Nephron (organoid): ENCODE measurements around the gene PAQR8.
A peak's percentile ranks its signal among the peaks of the same experiment; 100 is the strongest.

Experiments used
- H3K27ac Mint-ChIP-seq, 3 experiments: 2 replicates each; pipeline ENCODE4 v1.8.0; 2020; ENCODE audit warnings: mixed read lengths in 3 of 3, mild to moderate bottlenecking in 2 of 3, moderate library complexity in 1 of 3
- H3K27me3 Mint-ChIP-seq: 2 replicates; pipeline ENCODE4 v1.8.0; 2021; ENCODE audit warnings: low read depth, mild to moderate bottlenecking, moderate library complexity, mixed read lengths
- H3K36me3 Mint-ChIP-seq: 2 replicates; pipeline ENCODE4 v1.8.0; 2020; ENCODE audit warnings: low read depth, mixed read lengths
- H3K4me1 Mint-ChIP-seq: 2 replicates; pipeline ENCODE4 v1.8.0; 2020; ENCODE audit warnings: mixed read lengths
- H3K4me3 Mint-ChIP-seq, 3 experiments: 2 replicates each; pipeline ENCODE4 v1.8.0; 2020; ENCODE audit warnings: mild to moderate bottlenecking in 3 of 3, mixed read lengths in 3 of 3, moderate library complexity in 2 of 3
- H3K9me3 Mint-ChIP-seq: 2 replicates; pipeline ENCODE4 v1.8.0; 2020; ENCODE audit warnings: mixed read lengths
- CTCF ChIP-seq, 3 experiments: fragments of 200-600 bp; sonication (generic); IDR thresholded peaks; one replicate each; pipeline ENCODE4 v1.5.0; 2021; ENCODE audit warnings: antibody characterized with exemption in 3 of 3; ENCODE audit not compliant: unreplicated experiment in 3 of 3

The PAQR8 gene

DNA sequence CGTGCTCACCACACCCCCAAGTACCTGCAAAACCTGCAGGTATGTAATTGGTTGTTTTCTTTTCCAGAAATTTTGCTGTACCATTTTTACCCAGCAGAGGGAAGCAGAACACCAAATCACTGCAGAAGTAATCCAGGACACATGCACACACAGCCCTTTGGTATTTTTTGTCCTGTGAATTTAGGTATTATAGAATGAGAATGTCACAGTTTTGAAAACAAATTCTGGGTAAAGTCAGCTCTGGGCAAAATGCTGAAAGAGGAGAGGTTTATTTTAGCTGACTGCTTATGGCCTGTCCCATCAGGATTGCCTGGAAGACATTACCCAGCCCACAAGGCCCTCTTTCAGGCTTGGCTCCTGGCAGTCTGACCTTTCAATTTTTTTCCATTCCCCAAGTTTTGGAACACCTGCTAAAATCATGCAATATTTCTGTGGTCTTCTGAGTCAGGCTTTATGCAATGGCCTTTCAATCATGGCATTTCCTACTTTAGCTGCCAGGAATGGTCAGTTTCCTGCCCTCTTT lies 54.7 kb downstream of the PAQR8 start:
- H3K27me3 Mint-ChIP-seq = no peaks in the 10 kb centered on the region
- H3K4me1 Mint-ChIP-seq = peaks cover 19% of the 10 kb centered on the region
- TF ChIP-seq CTCF (IDR thresholded peaks at IDR 0.05; ENCODE audit: unreplicated experiment in 3 of 3) = peak; percentile 73 to 84 (median 82)
- H3K27ac Mint-ChIP-seq = peak overlapping the region in 2 of 3 experiments; percentile 13 to 30
- no peaks in the 10 kb centered on the region for H3K9me3 Mint-ChIP-seq
- H3K4me3 Mint-ChIP-seq = peak overlapping the region in 2 of 3 experiments; percentile 24 to 39
- H3K36me3 Mint-ChIP-seq = no peaks in the 10 kb centered on the region

GRCh38 chr6:52417675-52418111 lies 55.7 kb downstream of the PAQR8 start:
- Mint-ChIP-seq H3K4me3 (peak overlapping the region; percentile 26 to 66 (median 66)), H3K27ac (peak overlapping the region; percentile 5 to 72 (median 36)), H3K27me3 (no peaks in the 10 kb centered on the region), H3K9me3 (no peaks in the 10 kb centered on the region), H3K36me3 (no peaks in the 10 kb centered on the region), H3K4me1 (peaks cover 19% of the 10 kb centered on the region)
- TF ChIP-seq CTCF (IDR thresholded peaks at IDR 0.05; ENCODE audit: unreplicated experiment in 3 of 3) = no peak

DNA sequence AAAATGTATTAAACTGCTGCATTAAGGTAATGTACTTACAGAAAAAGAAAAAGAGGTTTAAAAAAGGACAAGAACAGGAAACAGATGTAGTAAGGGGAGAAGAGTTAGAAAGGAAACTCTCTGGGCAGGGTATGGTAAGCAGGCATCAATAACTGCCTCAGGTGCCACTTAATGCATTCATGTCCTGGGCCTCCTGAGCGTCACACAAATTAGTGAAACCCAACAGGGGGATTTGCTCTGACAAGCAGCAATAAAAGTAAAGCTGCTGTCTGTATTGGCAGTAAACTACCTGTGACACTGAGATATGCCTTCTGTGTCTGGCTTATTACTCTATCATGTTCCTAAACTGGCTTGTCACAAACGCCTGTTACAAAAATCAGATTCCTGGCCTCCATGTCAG lies 56.7 kb downstream of the PAQR8 start:
- Mint-ChIP-seq H3K4me3 (peak overlapping the region in 2 of 3 experiments; percentile 38 to 52), H3K4me1 (peaks cover 25% of the 10 kb centered on the region), H3K36me3 (no peaks in the 10 kb centered on the region), H3K9me3 (no peaks in the 10 kb centered on the region), H3K27me3 (no peaks in the 10 kb centered on the region), H3K27ac (no peak overlapping the region)
- TF ChIP-seq CTCF (IDR thresholded peaks at IDR 0.05; ENCODE audit: unreplicated experiment in 3 of 3) = no peak

DNA sequence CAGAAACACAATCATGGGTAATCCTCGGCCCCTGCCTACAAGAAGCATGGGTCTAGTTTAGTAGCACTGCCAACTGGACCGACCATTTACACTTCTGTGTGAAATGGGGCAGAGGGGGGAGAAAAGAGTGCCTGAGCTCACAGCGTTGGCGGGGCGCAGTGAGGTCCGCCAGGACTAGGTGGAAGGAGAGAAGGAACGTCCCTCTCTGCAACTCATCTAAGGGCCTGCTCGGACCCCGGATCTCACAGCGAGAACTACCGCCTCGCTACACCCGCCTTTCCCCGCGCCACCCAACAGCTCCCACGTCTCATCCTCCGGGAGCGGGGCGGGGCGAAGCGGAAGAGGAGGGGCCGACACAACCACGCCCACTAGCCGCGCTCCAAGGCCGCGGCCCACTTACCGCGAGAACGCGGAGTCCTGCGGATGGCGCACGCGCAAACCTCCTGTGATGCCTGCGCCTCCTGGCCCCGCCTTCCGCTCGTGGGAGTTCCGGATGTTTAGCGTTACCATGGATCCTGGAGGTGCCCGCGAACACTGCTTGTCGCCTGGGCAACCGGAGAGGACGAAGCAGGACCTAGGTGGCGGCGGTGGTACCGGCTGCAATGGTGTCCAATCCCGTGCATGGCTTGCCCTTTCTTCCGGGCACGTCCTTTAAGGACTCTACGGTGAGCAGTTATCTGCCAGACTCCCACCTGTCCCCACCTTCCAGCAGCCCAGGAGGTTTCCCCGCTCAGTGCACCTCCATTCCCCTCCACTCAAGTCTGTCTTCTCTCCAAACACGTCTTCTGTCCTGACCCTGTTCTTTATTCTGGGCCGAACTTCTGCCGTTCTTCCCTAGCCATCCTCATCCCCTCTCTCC lies 58.1 kb downstream of the PAQR8 start, which contains the start of gene EFHC1:
TSS of gene EFHC1 (plus strand) at position 534 of the 859 bp plus-strand sequence. CDS start at position 603, 69 bp downstream.
- H3K4me3 Mint-ChIP-seq = no peak within 1 kb of the TSS
- TF ChIP-seq CTCF (IDR thresholded peaks at IDR 0.05; ENCODE audit: unreplicated experiment in 3 of 3) = no peak

DNA sequence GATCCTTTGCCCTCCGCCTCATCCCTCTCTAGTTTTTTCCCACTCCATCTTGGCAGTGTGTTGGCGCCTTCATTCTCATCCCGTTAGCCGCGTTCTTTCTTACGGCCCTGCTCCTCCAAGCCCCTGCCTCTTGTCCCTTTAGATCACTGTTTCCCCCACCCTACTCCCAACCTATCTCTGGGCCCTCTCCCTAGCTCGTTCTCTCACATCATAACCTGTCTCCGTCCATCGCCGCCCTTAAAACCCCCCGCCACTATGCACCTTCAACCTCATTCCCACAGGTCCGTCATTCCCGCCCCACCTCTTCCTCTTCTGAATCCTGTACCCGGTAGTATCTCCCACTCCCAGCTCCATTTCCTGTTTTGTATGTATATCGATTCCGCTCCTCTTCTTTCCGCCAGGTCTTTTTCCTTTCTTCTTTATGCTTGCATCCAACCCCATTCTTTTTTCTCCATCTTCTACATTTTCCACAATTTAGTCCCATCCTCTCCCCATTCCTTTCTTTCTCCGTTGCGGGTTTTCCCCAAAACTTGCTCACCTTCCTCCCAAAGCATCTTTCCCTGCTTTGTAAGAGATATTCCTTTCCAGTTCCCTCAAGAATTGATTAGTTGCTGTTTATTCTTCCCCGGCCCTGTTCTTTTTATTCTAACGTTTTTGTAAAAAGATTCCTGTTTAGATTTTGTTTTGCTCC lies 58.9 kb downstream of the PAQR8 start:
- H3K36me3 Mint-ChIP-seq = no peaks in the 10 kb centered on the region
- H3K4me1 Mint-ChIP-seq = peaks cover 34% of the 10 kb centered on the region
- H3K27ac Mint-ChIP-seq = no peak overlapping the region
- no peaks in the 10 kb centered on the region for H3K27me3 Mint-ChIP-seq
- no peaks in the 10 kb centered on the region for H3K9me3 Mint-ChIP-seq
- TF ChIP-seq CTCF (IDR thresholded peaks at IDR 0.05; ENCODE audit: unreplicated experiment in 3 of 3) = no peak
- H3K4me3 Mint-ChIP-seq = no peak overlapping the region

More for the DNA sequence above, 58.1 kb downstream of the PAQR8 start, which contains the start of gene EFHC1:
- H3K36me3 Mint-ChIP-seq = no peaks in the 10 kb centered on the region
- H3K27ac Mint-ChIP-seq = no peak within 1 kb of the TSS
- H3K9me3 Mint-ChIP-seq = no peaks in the 10 kb centered on the region
- H3K27me3 Mint-ChIP-seq = no peaks in the 10 kb centered on the region
- H3K4me1 Mint-ChIP-seq = peaks cover 32% of the 10 kb centered on the region
